Karpas-422 (cell line): ENCODE measurements around the gene OSBPL2. TPM values are rescaled to one million over a fixed set of nuclear protein-coding genes. Genes with fewer than 3 reads are reported as not detected.

Experiments
- DNase-seq: peaks from one replicate; pipeline ENCODE4 v3.0.0-alpha.2; 2015
- H2AFZ ChIP-seq: fragments of 200-600 bp; sonication (generic); 2 replicates; pipeline ENCODE4 v1.6.1; 2014; ENCODE audit warnings: antibody characterized with exemption, low read length, mixed read lengths
- H3K27ac ChIP-seq: fragments of 200-600 bp; sonication (generic); 2 replicates; pipeline ENCODE4 v1.5.1; 2014; ENCODE audit warnings: mild to moderate bottlenecking, low read length, moderate library complexity
- H3K27me3 ChIP-seq: fragments of 200-600 bp; sonication (generic); 2 replicates; pipeline ENCODE4 v1.6.1; 2014; ENCODE audit warnings: low read length, mixed read lengths
- H3K36me3 ChIP-seq: fragments of 200-600 bp; sonication (generic); 2 replicates; pipeline ENCODE4 v1.6.1; 2014; ENCODE audit warnings: low read length, mixed read lengths; ENCODE audit not compliant: insufficient read depth
- H3K4me1 ChIP-seq: fragments of 200-600 bp; sonication (generic); 2 replicates; pipeline ENCODE4 v1.6.1; 2014; ENCODE audit warnings: mild to moderate bottlenecking, low read length, mixed read lengths
- H3K4me2 ChIP-seq: fragments of 200-600 bp; sonication (generic); 2 replicates; pipeline ENCODE4 v1.6.1; 2014; ENCODE audit warnings: low read length, low read depth, mild to moderate bottlenecking; ENCODE audit not compliant: poor library complexity, severe bottlenecking
- H3K4me3 ChIP-seq: fragments of 200-600 bp; sonication (generic); 2 replicates; pipeline ENCODE4 v1.5.1; 2014; ENCODE audit warnings: mild to moderate bottlenecking, antibody characterized with exemption, low read length, mixed read lengths
- H3K79me2 ChIP-seq: fragments of 200-600 bp; sonication (generic); 2 replicates; pipeline ENCODE4 v1.6.1; 2014; ENCODE audit warnings: mild to moderate bottlenecking, low read length, mixed read lengths
- H3K9ac ChIP-seq: fragments of 200-600 bp; sonication (generic); 2 replicates; pipeline ENCODE4 v1.6.0; 2014; ENCODE audit warnings: low read length
- H3K9me2 ChIP-seq: fragments of 200-600 bp; sonication (generic), shearing (Covaris generic); replicated peaks from 2 replicates; pipeline ENCODE4 v1.6.0; 2014; ENCODE audit warnings: mild to moderate bottlenecking, low read length, moderate library complexity; ENCODE audit not compliant: insufficient read depth
- H3K9me3 ChIP-seq: fragments of 300-700, 200-600 bp; sonication (generic); 2 replicates; pipeline ENCODE4 v1.6.1; 2014; ENCODE audit warnings: low read length, mixed read lengths
- H4K20me1 ChIP-seq: fragments of 200-600 bp; sonication (generic); 2 replicates; pipeline ENCODE4 v1.6.1; 2014; ENCODE audit warnings: mild to moderate bottlenecking, antibody characterized with exemption, low read length, low read depth; ENCODE audit not compliant: insufficient read depth
- total RNA-seq: library from RNA; depleted of rRNA; stranded (reverse); fragments of >200 nt; shearing (Covaris generic); gene quantifications from 2 replicates; pipeline ENCODE4 v1.2.3, GENCODE V29; 2014; ENCODE audit warnings: low replicate concordance

Gene OSBPL2
- total RNA-seq, 1 experiment from 2014 or later, result 22.6 TPM

DNA sequence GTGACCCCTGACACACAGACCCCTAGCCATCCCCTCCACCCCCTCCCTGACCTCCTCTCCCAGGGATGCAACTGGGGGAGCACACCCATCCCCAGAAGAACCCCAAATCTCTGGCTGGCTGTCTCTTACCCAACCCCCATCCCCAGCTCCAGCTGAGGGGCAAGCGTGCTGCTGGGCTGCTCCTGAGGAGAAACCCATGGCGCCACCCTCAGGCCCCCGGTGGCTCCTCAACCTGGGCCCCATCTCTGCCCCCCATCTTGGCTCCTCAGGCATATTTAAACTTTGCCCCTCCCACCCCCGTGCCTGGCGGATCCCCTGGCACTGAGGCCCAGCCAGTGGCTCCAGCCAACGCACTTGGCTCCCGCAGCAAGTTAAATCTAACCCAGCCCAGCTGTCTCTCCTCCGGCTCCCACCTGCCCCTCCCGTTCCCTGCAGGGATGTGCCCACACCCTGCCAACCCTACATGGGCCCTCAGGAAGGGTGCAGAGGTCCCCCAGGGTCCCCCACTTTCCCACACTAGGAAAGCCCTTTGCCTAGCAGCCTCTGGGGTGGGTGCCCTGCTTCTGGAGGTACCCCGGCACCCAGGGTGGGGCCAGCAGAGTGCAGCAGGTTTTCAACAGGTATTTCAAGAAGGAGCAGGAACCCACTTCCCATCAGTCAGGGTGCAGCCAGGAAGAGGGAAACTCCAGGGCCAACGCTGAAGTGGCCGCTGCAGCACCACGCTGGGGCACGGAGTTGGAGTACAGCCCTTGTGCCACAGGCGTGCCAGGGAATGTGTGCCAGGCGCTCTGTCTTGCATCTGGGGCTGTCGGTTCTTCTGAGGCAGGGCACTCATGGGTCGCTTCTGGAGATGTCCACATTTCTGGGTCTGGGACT, 5.3 kb upstream of the OSBPL2 start:
- Histone ChIP-seq H3K27ac (no peak overlapping the region), H3K4me3 (no peak overlapping the region), H2AFZ (no peak overlapping the region), H3K79me2 (no peaks in the 10 kb centered on the region), H3K4me2 (no peak overlapping the region), H3K9ac (no peak overlapping the region), H3K9me2 (no peaks in the 10 kb centered on the region), H3K36me3 (no peaks in the 10 kb centered on the region), H3K27me3 (no peaks in the 10 kb centered on the region), H3K9me3 (no peaks in the 10 kb centered on the region), H4K20me1 (no peaks in the 10 kb centered on the region), H3K4me1 (peaks cover 6% of the 10 kb centered on the region)
- no peak for DNase-seq

DNA sequence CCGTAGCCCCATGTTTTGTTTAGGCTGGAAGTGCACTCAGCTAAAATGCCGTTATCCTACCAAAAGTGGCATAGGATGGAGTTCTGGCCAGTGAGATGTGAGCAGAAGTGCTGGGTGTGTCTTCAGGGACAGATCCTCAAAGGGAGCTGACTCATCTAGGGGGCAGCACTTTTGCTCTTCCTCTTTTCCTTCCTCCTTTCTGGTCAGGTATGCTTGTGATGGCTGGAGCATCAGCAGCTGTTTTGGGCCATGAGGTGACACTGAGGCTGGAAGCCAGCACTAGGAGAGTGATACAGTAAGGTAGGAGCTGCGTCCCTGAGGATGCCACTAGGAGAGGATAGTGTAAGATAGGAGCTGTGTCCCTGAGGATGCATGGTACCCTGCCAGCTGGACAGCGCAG, 4.6 kb upstream of the OSBPL2 start:
- Histone ChIP-seq H3K79me2 (no peaks in the 10 kb centered on the region; the same call in 1 of the 2 replicates), H3K36me3 (no peaks in the 10 kb centered on the region), H3K9ac (no peak overlapping the region), H2AFZ (no peak overlapping the region), H3K9me2 (no peaks in the 10 kb centered on the region), H3K4me3 (no peak overlapping the region), H3K9me3 (no peaks in the 10 kb centered on the region), H3K27me3 (no peaks in the 10 kb centered on the region), H3K27ac (no peak overlapping the region), H4K20me1 (no peaks in the 10 kb centered on the region), H3K4me1 (peaks cover 6% of the 10 kb centered on the region), H3K4me2 (no peak overlapping the region)
- no peak for DNase-seq

DNA sequence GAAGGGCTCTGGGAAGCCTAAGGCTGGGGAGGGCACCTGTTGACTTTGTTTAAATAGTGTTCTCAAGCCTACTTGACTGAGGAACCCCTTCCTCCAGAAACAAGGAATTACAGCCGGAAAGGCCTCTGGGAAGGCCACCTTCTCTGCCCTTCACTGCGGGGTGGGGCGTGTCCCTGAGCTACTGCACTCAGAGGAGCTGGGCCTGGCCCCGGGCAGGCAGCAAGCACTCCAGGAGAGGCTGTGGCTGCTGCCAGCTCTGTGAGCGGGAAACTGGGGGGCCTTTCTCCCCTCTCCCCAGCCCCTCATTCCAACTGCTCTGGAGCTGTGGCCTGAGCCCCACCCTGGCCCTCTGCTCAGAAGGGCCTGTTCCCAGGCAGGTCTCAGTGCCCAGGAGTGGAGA, 4.0 kb upstream of the OSBPL2 start:
- no peak overlapping the region for H3K9ac ChIP-seq
- H4K20me1 ChIP-seq, result no peaks in the 10 kb centered on the region
- H3K4me1 ChIP-seq, result peaks cover 10% of the 10 kb centered on the region
- H3K4me2 ChIP-seq, result no peak overlapping the region
- no peak overlapping the region for H3K27ac ChIP-seq
- no peaks in the 10 kb centered on the region for H3K36me3 ChIP-seq
- peaks cover 6% of the 10 kb centered on the region for H3K79me2 ChIP-seq
- DNase-seq, result no peak
- no peaks in the 10 kb centered on the region for H3K9me2 ChIP-seq
- no peak overlapping the region for H2AFZ ChIP-seq
- H3K27me3 ChIP-seq, result no peaks in the 10 kb centered on the region
- no peaks in the 10 kb centered on the region for H3K9me3 ChIP-seq
- no peak overlapping the region for H3K4me3 ChIP-seq

DNA sequence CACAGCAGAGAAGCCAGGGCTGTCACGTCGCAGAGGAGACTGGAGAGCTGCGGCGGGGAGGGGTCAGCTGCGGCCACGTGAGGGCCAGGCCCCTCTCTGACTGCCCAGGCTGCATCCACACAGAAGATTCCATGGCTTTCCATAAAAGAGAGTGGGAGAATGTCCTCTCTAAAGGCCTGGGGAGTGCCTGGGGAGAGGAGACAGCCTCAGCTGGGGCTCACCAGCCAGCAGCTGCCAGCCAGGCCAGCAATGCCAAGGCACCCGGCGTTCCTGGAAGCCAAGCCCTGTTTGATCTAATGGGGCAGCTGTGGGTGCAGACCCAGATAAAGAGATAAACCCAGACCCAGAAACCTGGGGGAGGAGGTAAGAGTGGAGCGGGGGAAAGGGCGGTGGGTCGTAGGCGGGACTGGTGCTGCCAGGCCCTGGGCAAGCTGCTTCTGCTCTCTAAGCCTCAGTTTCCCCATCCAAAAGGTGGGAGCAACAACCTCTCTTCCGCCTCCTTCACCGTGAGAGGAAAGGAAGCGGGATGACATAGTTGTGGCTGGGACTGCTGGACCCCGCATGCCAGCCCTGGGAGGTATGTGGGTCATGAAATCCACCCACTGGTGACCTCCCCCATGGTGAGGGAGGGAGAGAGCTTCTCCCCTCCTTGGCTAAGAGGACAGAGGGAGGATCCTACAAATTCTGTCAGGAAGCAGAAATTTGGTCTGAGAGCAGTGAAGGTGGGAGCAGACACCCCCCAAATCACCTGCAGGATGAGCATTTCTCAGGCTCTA, 3.1 kb upstream of the OSBPL2 start:
- peaks cover 15% of the 10 kb centered on the region for H3K79me2 ChIP-seq
- H3K9me2 ChIP-seq, result no peaks in the 10 kb centered on the region
- H2AFZ ChIP-seq, result no peak overlapping the region
- peaks cover 14% of the 10 kb centered on the region for H3K4me1 ChIP-seq
- no peak overlapping the region for H3K4me3 ChIP-seq
- H4K20me1 ChIP-seq, result peaks cover 2% of the 10 kb centered on the region; the same call in 1 of the 2 replicates
- H3K36me3 ChIP-seq, result no peaks in the 10 kb centered on the region
- no peaks in the 10 kb centered on the region for H3K27me3 ChIP-seq
- H3K9ac ChIP-seq, result no peak overlapping the region
- DNase-seq, result no peak
- H3K27ac ChIP-seq, result no peak overlapping the region
- H3K4me2 ChIP-seq, result no peak overlapping the region
- no peaks in the 10 kb centered on the region for H3K9me3 ChIP-seq

DNA sequence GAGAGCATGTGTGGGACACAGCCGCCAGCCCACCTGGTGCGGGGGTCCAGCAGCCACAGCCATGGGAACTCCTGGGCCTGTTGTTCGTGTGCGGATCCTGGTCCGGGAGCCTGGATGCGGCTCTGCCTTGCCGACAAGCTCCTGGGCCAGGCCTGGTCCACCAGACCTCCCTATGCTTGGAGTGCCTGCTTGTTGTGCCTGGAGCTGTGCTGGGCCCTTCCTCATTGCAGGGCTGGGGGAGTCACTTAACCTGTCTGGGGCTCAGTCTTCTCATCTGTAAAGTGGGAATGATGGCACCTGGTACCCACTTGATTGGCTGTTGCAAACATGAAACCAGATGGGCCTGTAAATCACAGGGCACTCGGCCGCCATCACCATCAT, 2.6 kb upstream of the OSBPL2 start:
- H3K4me2 ChIP-seq, result no peak overlapping the region
- peaks cover 21% of the 10 kb centered on the region for H3K79me2 ChIP-seq
- no peaks in the 10 kb centered on the region for H3K9me3 ChIP-seq
- H3K9me2 ChIP-seq, result no peaks in the 10 kb centered on the region
- peaks cover 8% of the 10 kb centered on the region; the same call in 1 of the 2 replicates for H4K20me1 ChIP-seq
- DNase-seq, result no peak
- no peak overlapping the region for H3K4me3 ChIP-seq
- H3K27ac ChIP-seq, result no peak overlapping the region
- no peaks in the 10 kb centered on the region for H3K27me3 ChIP-seq
- no peaks in the 10 kb centered on the region for H3K36me3 ChIP-seq
- peaks cover 14% of the 10 kb centered on the region for H3K4me1 ChIP-seq
- no peak overlapping the region for H2AFZ ChIP-seq
- H3K9ac ChIP-seq, result no peak overlapping the region

DNA sequence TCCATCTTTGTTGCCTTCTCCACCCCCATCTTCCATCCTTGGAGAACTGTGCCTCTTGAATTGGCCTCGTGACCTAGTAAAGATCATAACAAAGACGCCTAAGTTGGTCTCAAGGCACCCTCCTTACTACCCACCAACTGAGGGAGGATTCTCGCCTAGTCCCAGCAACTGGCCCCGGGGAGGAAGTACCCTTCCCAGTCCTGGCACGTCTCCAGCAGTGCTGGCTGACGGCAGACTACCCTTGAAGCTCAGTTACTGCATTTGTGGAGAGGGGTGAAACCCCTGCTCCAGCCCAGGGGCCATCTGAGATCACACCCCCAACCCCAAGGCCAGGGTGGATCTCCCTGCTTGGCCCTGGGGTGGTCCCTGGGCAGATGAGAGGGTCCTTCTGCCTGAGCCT, 2.1 kb upstream of the OSBPL2 start:
- H3K27me3 ChIP-seq, result no peaks in the 10 kb centered on the region
- H4K20me1 ChIP-seq, result peaks cover 10% of the 10 kb centered on the region; the same call in 1 of the 2 replicates
- peaks cover 14% of the 10 kb centered on the region for H3K4me1 ChIP-seq

DNA sequence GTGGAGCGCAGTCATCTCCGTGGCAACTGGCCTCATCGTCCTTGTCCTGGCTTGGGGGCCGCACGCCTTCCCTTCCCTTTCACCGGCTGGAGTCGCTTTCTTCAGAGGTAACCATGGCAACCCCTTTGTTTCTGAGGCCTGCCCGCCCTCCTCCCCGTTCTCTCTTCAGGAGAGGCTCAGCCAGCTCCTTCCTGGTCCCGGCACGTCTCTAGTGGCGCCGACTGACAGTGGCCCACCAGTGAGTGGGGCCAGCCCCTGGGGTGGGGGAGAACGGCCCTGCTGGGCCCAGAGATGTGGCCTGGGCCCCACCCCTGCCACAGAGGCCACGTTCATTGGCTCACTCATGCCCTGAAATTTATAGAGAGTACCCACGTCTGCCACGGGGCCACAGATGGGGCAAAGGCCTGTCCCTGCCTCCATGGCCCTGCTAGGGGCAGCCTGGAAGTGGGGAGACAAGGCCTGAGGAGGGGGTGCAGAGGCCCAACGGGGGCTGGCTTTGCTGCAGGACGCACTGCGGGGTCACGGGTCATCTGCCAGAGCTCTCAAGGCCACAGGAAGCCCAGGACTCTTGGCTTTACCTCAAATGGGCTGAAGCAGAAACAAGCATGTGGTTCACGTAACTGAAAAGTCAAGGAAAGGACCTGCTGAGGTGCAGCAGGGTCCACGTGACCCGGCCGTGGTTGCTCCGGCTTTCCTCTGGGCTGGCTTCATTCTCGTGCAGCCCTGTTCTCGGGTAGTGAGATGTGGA, 1.4 kb upstream of the OSBPL2 start:
- Histone ChIP-seq H3K4me3 (no peak overlapping the region), H2AFZ (no peak overlapping the region), H4K20me1 (peaks cover 10% of the 10 kb centered on the region), H3K9me3 (no peaks in the 10 kb centered on the region), H3K4me1 (peaks cover 14% of the 10 kb centered on the region), H3K27ac (no peak overlapping the region), H3K9ac (no peak overlapping the region), H3K9me2 (no peaks in the 10 kb centered on the region), H3K4me2 (no peak overlapping the region), H3K36me3 (no peaks in the 10 kb centered on the region), H3K79me2 (peaks cover 32% of the 10 kb centered on the region), H3K27me3 (no peaks in the 10 kb centered on the region)
- DNase-seq, result no peak

More for the DNA sequence above, 2.1 kb upstream of the OSBPL2 start:
- H3K9ac ChIP-seq, result no peak overlapping the region
- peaks cover 25% of the 10 kb centered on the region for H3K79me2 ChIP-seq
- H3K9me3 ChIP-seq, result no peaks in the 10 kb centered on the region
- no peak overlapping the region for H3K4me2 ChIP-seq
- no peak overlapping the region for H3K27ac ChIP-seq
- H3K36me3 ChIP-seq, result no peaks in the 10 kb centered on the region
- H3K4me3 ChIP-seq, result no peak overlapping the region
- no peaks in the 10 kb centered on the region for H3K9me2 ChIP-seq
- no peak overlapping the region for H2AFZ ChIP-seq
- DNase-seq, result no peak

DNA sequence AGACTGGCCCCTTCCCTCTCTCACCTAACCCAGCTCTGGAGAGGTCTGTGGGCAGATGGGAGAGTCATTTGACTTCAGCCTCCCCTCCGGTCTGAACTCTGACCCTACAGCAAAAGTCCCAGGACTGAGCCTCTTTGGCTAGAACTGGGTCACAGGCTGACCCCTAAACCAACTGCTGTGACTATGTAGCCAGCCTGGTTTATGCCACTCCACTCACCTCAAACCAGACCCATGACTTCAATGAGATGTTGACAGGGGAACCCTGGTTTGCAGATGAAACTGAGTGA, 864 bp upstream of the OSBPL2 start:
- 0 out of 2 replicates have a peak overlapping the region, but pooled peaks have one; percentile 13 for H3K9ac ChIP-seq
- peak overlapping the region; percentile 71 for H3K4me2 ChIP-seq
- no peaks in the 10 kb centered on the region for H3K9me3 ChIP-seq

More for the DNA sequence above, 864 bp upstream of the OSBPL2 start:
- Histone ChIP-seq H3K4me1 (peaks cover 14% of the 10 kb centered on the region), H3K27me3 (no peaks in the 10 kb centered on the region), H3K4me3 (peak overlapping the region; percentile 64; the same call in 1 of the 2 replicates), H3K79me2 (peaks cover 38% of the 10 kb centered on the region), H3K36me3 (no peaks in the 10 kb centered on the region), H3K27ac (no peak overlapping the region), H2AFZ (peak overlapping the region; percentile 67), H3K9me2 (no peaks in the 10 kb centered on the region), H4K20me1 (peaks cover 10% of the 10 kb centered on the region)
- no peak for DNase-seq
